ENCODE results near the gene GRIN2C.
"Not testable (repeated sequence)": the region's sequence is repeated elsewhere in the genome, so short reads cannot be mapped to it uniquely, and the experiment has no call there.

GRIN2C gene

DNA sequence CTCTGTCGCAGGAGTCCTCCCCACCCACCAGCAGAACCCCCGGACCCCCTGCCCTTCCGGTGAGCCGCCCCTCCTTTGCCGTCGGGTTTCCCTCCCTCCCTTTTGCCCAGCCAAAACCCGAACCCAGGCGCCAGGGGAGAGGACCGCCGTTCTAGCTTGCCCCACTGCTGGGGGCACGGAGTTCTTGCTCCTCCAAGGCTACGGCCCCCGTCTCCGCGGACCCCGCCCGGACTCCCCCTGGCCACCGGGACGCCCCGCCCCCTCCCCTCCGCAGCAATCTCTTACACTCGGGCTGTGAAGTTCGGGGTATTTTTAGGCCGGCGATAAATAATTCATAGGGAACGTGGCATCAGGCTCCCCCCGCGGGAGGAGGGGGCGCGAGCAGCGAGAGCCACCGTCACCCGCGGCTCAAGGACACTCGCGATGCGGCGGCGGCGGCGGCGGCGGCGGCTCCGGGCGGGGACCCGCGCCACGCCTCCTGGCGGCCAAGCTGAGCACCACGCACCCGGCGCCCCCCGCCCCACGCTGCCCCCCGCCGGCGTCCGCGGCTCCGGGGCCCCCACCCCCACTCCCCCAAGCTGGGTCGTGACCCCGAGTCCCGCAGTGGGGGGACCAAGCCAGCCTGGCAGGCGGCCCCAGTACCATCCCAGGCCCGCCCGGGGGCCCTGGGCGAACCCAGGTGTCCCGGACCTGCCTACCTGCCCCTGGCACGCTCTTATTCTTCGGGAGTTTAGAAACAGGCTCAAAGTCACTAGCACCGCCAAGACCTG, at the start of gene GRIN2C:
GRIN2C (minus strand) TSS at position 427 of the 770 bp plus-strand sequence. CDS start 4,793 bp downstream, outside the sequence.
- DNase-seq, result peak; percentile 30

DNA sequence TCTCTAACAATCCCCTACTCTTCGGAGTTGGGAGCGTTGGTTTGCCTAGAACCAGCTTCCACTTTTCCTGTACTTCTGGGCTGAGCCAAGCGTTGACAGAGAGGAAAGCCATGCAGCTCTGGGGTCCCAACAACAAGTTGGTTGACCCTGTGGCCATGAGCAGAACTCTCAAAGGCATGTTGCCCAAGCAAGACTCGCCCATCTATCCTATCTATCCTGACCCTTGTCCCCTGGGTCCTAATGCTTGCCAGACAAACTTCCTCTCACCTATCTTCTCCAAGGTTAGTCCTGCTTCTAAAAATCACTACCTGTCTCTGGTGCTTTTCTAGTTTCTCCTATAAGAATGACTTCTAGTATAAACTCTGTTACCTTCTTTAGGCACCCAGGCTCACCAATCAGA, 49.4 kb upstream of the GRIN2C start:
- not testable (repeated sequence) for DNase-seq

DNA sequence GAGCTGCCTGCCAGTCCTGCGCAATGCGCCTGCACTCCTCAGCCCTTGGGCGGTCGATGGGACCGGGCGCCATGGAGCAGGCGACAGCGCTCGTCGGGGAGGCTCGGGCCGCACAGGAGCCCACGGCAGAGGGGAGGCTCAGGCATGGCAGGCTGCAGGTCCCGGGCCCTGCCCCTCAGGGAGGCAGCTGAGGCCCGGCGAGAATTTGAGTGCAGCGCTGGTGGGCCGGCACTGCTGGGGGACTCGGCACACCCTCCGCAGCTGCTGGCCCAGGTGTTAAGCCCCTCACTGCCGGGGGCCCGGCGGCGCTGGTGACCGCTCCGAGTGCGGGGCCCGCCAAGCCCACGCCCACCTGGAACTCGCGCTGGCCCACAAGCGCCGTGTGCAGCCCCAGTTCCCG, 47.3 kb upstream of the GRIN2C start:
- no peak for DNase-seq

DNA sequence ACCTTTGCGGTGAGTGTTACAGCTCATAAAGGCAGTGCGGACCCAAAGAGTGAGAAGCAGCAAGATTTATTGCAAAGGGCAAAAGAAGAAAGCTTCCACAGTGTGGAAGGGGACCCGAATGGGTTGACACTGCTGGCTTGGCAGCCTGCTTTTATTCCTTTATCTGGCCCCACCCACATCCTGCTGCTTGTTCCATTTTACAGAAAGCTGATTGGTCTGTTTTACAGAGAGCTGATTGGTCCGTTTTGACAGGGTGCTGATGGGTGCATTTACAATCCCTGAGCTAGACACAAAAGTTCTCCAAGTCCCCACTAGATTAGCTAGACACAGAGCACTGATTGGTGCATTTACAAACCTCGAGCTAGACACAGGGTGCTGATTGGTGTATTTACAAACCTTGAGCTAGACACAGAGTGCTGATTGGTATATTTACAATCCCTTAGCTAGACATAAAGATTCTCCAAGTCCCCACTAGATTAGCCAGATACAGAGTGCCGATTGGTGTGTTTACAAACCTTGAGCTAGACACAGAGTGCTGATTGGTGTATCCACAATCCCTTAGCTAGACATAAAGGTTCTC, 46.6 kb upstream of the GRIN2C start:
- DNase-seq, result peak; percentile 8

DNA sequence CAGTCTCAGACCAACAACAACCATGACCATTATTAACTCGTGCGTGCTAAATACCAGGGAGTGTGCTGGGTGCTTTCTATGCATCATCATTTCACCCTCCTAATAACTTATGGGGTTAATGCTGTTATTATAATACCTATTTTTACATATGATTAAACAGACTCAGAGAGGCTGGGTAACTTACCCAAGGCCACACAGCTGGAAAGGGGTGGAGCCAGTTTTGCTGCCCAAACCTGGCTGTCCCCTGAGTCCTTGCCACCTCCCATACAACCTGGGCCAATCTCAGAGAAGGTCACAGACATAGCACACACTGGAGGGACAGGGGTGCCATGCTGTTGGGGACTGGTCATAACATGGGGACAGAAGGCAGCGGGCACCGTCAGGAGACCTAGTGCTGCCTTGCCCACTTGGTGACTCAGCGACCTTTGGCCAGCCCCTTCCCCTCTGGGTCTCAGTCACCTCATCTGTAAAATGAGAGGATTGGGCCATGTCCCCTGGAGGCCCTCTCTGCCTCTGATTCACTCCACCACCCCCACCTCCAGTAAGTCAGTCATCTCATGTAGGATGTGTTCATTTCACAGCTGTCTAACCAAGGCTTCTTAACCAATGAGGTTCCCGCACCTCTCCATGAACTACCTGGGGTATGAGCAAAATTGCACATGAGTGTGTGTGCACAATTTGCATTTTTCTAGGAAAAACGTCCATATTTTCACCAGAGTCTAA, 45.2 kb upstream of the GRIN2C start:
- DNase-seq, result no peak

DNA sequence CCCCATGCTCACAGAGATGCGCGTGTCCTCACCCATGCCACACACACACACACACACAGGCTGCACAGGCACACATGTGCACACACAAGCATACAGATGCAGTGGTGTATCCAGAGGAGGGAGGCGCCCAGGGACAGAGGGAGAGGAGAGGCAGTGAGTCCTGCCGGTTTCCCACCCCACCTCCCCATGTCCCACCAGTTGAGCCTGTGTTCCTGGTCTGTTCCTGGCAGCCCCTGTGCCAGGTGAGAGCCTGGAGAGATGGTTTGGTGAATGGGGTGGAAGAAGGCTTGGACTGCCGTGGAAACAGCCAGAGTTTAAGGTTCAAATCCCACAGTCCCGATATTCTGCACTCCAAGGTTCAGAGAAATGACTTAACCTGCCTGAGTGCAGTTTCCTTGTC, 44.0 kb upstream of the GRIN2C start:
- no peak for DNase-seq

DNA sequence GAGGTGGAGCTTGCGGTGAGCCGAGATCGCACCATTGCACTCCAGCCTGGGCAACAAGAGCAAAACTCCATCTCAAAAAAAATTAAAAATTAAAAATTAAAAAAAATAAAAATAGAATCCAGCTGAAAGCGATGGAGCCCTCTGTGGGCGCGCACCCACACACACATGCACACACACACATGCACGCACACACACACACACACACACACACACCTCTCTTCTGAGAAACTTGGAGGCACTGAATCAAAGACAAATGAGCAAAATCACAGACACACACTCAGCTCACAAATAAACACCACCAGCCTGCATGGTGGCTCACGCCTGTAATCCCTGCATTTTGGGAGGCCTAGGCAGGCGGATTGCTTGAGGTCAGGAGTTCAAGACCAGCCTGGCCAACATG, 43.3 kb upstream of the GRIN2C start:
- no peak for DNase-seq

DNA sequence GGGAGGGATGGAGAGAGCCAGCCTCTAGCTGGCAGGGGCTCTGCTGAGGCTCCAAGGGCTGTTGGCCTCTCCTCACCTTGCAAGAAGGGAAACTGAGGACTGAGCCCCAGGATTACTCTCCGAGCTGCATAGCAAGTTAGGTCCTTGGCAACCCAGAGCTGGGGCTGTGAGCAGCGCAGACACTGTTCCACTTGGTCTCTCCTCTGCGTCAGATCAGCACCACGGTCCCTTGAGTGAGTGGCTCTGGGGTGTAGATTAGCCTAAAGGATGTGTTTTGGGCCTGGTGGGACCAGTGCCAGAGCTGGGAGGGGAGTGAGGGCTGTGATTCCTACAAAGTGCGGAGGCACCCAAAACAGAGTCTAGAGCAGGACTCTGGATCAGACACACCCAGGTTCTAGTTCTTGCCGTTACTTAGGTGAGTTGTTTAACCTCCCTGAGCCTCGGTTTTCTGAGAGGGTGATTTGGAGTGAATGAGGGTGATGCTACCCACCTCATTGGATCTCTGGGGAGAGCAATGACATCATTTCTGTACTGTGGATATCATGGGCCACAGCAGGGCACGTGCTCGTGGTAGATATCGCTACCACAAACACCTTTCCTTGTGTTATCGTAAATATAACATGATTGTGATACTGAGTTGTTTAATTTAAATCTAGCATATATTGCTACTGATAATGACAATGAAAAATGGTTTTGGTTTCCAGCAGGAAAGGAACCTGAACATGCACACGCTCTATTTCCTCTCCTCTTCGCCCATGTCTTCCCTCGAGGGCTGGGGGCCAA, 41.9 kb upstream of the GRIN2C start:
- DNase-seq, result no peak

DNA sequence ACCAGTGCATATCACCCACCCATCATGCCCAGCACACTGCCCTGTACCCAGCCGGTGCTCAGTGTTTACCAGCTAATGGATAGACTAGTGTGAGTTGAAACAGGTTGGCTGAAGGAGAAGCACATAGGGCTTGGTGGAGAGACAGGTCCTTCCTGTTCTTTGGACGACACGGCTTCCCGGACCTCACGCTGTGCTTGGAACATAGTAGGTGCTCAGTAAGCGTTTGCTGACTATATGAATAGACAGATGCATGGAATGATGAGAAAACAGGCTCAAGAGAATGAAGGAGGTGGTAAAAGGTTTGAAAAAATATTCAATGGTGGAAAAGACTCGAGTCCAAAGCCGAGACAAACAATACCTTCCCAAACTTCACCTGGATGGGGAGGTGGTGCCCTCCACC, 40.5 kb upstream of the GRIN2C start:
- no peak for DNase-seq

DNA sequence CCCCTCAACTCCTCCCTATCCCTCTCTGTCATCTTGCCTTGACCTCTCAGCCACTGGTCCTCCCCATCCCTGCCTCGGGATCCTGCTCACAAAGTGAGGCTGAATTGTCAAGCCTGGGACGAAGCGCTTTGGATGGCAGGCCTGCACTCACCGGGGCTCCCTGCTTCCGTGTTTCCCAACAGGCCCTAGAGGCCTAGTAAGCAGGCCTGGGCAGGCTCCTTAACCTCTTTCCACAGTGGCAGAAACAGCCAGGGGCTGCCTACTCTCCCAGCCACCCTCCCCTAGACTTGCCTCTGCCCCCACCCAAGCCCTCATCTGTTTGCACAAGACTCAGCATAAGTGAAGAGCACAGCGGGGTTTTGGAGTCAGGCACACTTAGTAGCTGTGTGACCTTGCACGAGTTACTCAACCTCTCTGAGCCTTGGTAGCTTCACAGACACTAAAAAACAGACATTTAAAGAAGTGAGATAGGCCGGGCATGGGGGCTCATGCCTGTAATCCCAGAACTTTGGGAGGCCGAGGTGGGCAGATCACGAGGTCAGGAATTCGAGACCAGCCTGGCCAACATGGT, 38.8 kb upstream of the GRIN2C start:
- no peak for DNase-seq

DNA sequence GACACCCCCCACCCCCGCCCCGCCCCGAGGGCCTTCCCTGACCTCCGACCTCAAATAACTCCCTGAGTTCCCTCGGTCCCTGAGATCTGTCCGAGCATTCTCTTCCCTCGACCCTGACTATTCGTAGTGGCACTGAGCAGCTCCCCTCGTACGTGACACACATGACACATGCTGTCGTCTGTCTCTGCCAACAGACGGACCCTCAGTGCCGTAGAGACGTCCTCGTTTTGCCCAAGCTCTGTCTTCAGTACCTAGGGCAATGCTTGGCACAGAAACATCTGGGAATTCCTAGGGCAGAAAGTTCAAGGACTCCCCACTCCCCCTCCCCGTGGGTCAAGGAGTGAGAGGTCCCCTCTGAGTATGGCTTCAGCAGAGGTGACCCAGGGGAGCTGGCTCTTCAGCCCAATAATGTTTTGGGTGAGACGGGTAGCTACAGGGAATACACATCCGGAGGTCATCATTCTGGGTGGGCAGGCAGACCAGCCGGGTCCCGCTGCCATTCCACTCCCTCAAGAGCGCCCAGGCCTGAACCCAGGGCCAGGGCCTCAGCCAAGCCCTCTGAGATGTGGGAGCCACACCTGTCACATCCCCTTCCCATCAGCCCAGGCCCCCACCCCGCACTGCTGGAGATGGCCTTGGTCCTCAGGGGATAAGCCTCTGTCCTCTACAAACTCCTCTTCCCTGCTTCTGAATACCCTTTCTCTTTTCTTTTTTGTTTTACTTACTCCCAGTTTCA, 34.4 kb upstream of the GRIN2C start:
- DNase-seq, result no peak

DNA sequence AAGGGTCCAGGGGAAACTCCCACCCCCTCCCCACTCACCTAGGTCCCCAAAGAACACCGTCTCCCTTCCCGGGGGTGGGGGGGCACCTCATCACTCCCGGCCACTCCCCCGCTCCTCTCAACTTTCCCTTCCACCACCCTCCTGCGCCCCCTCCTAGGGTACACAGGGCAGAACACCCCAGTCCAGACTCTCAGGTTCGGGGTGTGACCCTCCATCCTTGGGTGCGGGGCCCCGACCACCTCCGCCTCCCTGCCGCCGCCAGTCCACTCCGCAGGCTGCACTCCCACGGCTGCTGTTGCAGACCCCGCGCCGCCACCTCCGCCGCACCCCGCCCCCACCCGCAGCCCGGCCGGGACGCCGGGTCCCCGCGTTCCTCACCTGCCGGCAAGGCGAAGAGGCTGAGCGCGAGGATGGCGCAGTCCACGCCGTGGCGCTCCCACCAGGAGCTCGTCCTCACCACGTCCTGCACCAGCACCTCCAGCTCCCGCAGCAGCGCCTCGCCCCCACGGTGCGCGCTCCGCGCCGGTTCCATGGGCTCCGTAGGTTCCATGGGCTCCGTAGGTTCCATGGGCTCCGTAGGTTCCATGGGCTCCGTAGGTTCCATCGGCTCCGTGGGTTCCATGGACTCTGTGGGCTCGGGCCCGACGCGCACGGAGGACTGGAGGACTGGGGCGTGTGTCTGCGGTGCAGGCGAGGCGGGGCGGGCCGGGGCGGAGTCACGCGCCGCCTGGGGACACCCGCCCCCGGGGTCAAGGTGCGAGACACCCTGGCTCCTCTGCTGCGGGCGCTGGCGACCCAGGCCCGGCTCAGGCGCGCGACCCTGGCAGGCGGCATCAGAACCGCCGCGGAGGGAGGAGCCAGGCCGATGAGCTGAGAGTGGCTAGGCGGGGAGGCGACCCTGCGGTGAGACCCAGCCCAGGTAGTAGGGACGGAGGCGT, 33.6 kb upstream of the GRIN2C start, which contains the start of gene FADS6:
FADS6 (minus strand) TSS at position 660 of the 938 bp plus-strand sequence; CDS start at position 622, 38 bp downstream.
- no peak for DNase-seq

DNA sequence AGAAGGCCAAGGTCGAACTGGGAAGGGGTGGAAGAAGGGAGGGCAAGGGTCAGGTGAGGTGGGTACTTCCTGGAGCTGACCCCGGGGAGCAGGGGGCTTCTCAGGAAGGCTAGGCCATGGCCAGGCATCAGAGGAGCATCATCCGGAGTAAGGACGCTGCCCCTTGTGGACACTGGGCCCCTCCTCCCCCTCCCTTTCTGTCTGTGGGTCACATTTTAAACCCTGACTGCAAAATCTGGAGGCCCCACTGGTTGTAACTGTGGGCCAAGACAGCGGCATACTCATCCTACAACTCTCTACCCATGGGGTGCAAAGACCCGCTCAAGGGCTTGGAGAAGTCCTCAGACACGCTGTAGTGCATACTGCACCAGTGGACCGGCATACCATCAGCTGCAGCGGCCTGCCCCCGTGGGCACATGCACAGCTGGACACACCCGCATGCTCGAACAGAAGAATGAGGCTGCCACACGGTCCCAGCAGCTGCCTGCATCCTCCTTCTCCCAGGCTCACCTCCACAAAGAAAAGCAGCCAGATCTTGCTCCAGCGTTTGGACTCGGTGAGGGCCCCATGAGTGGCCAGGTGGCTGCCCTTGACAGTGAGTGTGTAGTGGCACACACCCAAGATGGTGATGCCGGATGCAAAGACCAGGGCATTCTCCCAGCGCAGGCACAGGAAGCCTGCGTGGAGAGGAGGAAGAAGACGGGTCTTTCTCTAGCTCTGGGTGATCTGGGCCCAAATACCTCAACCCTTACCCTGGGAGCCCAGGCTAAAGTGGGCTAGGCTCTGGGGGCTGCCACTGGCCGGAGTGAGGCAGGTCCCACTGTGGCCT, 32.5 kb upstream of the GRIN2C start:
- no peak for DNase-seq

DNA sequence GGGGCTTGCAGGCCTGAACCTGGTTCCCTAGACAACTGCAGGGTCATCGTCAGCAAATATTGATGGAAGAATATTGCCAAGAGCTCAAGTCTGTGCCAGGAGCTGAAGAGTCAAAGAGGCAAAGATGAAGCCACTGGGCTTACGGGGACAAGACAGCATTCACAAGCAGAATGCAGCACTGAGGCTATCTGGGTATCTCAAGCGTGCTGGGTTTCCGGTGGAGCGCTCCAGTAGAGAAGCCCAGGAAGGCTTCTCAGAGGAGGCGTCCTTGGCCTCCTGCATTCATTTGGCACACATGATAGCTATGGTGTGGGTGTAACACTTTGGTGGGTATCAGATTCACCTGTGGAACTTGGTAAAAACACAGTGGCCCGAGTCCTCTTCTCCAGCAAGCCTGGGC, 30.9 kb upstream of the GRIN2C start:
- no peak for DNase-seq

DNA sequence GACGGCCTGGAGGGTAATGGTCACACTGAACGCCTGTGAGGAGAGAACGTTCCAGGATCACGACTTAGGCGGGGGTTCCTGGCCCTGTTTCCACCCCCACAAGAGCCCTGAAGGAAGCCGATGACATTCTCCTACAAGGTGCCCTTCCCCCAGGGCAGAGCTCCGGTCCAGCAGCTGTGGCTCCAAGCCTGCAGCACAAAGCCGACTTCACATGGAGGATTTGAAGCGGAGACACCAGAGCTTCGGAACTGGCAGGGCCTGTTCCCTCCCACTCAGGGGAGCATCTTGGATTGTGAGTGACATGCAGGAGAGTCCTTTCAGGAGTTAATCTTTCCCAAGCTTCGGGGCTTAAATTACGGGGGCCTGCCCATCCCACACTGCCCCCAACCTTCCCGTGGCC, 28.8 kb upstream of the GRIN2C start:
- no peak for DNase-seq

DNA sequence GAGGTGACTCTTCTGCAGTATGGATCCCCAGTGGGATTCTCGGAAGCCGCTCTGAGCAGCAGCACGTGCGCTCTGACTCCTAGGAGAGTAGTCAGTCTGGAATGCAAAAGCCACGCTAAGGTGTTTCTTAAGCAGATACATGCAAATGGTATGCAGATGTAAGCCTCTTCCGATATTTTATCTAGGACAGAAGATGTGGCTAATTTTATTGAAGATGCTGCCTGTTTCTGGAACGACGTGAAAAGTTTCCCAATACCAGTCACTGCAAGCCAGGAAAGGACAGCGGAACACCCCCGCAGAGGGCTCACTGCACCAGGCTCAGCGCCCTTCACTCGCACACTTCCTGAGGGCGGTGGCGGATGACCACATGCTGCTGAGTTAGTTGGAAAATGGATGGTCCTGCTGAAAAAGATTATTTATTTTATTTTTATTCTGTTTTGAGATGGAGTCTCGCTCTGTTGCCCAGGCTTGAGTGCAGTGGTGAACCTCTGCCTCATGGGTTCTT, 23.6 kb upstream of the GRIN2C start:
- no peak for DNase-seq

DNA sequence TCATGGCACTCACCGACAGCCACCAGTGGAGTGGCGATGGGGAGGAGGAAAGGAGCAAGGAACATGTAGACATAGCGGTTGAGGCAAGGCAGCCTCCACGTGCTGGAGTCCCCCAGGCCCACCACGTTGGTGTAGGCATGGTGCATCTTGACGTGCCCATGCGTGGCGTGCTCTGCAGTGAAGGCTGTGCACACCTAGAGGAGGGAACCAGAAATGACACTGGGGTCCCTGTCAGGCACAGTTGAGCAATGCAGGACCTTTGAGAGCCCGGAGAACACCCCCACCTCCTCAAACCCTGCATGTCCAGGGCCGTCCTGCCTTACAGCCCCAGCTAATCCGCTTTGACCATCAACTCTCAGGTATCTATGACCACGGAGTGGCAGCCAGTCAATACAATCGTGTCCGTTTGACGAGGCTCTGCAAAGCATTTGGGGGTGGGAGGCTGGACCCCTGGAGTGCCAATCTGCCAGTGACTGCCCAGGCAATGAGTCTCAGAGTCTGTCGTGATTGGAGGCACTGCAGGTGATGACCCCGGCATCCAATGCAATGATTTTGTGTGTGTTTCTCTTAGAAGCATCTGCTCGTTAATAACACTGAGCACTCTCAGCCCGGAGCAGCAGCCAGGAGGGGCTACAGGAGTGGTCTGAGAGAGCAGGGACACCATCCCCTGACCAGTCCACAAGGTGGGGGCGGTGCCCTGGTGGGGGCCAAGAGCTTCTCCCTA, 23.0 kb upstream of the GRIN2C start:
- DNase-seq, result no peak

DNA sequence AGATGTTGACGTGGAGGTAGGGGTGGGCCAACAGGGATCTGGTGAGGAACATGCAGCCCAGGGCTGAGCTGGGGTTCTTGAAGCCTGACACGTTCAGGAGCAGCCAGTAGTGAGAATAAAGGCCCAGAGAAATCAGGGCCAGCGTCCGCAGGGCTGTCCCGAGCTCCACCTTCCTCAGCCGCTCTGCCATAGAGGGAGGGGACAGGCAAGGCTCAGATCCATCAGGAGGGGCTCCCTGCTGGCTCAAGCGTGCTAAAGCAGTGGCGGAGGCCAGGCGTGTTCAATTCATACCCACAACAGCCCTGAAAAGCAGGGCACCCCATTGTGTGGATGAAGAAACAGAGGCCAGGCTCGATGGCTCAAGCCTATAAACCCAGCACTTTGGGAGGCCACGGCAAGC, 21.4 kb upstream of the GRIN2C start:
- DNase-seq, result no peak

DNA sequence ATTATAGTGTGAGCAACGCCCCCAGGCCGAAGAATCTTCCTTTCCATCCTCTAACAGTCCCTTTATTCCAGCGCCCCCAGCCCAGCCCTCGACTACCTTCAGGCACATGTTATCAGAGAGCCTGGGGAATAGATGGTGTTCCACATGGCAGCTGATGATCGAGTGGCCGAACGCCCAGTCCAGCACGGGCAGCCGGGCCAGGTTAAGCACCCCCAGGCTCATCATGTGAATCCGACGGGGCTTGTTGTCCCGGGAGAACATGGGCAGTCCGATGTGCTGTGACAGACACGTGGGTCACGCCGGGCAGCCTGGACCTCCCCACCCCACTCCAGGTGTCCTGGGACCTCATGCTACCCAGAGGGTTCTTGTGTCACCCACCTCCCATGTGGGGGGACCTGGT, 19.6 kb upstream of the GRIN2C start:
- no peak for DNase-seq

Data from CD4-positive, alpha-beta T cell treated with Interleukin-17A for 1 hour (primary cell).